ENCODE data around the gene NUP214. TPM values are rescaled to one million over a fixed set of nuclear protein-coding genes. Genes with fewer than 3 reads are reported as not detected.

The NUP214 gene
- total RNA-seq, 1 experiment from 2014 or later: 34.9 TPM

DNA sequence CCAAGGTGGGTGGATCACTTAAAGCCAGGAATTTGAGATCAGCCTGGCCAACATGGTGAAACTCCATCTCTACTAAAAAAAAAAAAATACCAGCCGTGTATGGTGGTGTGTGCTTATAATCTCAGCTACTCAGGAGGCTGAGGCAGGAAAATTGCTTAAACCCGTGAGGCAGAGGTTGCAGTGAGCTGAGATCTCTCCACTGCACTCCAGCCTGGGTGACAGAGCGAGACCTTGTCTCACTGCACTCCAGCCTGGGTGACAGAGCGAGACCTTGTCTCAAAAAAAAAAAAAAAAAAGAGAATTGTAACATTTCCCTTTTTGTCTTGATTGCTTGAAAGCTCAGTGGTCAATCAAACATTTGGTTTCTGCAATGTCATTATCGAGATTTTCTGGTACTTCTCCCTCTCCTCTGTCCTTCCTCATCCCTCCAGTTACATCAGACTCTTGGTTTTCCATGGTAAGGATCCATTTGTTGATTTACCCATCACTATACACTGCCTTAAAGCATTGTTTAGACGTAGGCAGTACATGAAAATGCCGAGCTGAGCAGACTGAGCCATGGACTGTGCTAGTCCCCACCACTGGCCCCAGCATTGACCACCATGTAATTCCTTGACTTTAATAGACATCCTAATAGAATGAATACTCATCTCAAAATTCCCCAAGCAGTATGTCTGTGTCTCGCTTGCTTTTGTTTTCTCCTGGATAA lies 40.6 kb upstream of the NUP214 start:
- POLR2A ChIA-PET: interaction anchor here (0.6 kb wide), 2 partner anchors 50 to 57 kb away, joined by 3 to 4 read pairs; no protein-coding TSS in a partner anchor
- BruUV-seq (replicated peaks): no TSS peak
- no peak for ATAC-seq
- Histone ChIP-seq H3K4me1 (ENCODE audit: control insufficient read depth, insufficient read depth, low read length) (peaks cover 4% of the 10 kb centered on the region), H3K27ac (ENCODE audit: low read length) (no peak overlapping the region), H3K27me3 (ENCODE audit: control insufficient read depth, insufficient read depth, low read length) (no peaks in the 10 kb centered on the region), H3K36me3 (ENCODE audit: control insufficient read depth, insufficient read depth, low read length) (no peaks in the 10 kb centered on the region), H3K9me3 (ENCODE audit: control insufficient read depth, insufficient read depth, low read depth, low read length) (no peaks in the 10 kb centered on the region), H3K4me3 (ENCODE audit: low read depth in 2 of 2, low read length in 2 of 2) (no peak overlapping the region)
- DNase-seq (ENCODE audit: low read depth, low spot score): no peak
- intact Hi-C loops (cut with micrococcal nuclease; ENCODE audit: unreplicated experiment): no loop called here
- CTCF ChIA-PET: interaction anchor here (0.6 kb wide), 1 partner anchor 28 kb away, joined by 4 read pairs; no protein-coding TSS in a partner anchor
- in situ Hi-C loops (cut with HindIII; ENCODE audit: low pct_unique_long_range_greater_than_20kb, low sequenced_read_pairs): no loop called here
- TF ChIP-seq, protein P1, sequence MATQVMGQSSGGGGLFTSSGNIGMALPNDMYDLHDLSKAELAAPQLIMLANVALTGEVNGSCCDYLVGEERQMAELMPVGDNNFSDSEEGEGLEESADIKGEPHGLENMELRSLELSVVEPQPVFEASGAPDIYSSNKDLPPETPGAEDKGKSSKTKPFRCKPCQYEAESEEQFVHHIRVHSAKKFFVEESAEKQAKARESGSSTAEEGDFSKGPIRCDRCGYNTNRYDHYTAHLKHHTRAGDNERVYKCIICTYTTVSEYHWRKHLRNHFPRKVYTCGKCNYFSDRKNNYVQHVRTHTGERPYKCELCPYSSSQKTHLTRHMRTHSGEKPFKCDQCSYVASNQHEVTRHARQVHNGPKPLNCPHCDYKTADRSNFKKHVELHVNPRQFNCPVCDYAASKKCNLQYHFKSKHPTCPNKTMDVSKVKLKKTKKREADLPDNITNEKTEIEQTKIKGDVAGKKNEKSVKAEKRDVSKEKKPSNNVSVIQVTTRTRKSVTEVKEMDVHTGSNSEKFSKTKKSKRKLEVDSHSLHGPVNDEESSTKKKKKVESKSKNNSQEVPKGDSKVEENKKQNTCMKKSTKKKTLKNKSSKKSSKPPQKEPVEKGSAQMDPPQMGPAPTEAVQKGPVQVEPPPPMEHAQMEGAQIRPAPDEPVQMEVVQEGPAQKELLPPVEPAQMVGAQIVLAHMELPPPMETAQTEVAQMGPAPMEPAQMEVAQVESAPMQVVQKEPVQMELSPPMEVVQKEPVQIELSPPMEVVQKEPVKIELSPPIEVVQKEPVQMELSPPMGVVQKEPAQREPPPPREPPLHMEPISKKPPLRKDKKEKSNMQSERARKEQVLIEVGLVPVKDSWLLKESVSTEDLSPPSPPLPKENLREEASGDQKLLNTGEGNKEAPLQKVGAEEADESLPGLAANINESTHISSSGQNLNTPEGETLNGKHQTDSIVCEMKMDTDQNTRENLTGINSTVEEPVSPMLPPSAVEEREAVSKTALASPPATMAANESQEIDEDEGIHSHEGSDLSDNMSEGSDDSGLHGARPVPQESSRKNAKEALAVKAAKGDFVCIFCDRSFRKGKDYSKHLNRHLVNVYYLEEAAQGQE (IDR thresholded peaks at IDR 0.05; ENCODE audit: insufficient read depth in 1 of 2, low read depth in 2 of 2, low read length in 1 of 2): no peak
- TF ChIP-seq SIN3A (IDR thresholded peaks at IDR 0.05; ENCODE audit: borderline replicate concordance, insufficient read depth, low read depth, low read length) (no peak), TCF7L2 (IDR thresholded peaks at IDR 0.05; ENCODE audit: low read depth, low read length) (no peak), POLR2AphosphoS5 (IDR thresholded peaks at IDR 0.05; ENCODE audit: low read depth, low read length) (no peak)
- TF ChIP-seq, protein P2, sequence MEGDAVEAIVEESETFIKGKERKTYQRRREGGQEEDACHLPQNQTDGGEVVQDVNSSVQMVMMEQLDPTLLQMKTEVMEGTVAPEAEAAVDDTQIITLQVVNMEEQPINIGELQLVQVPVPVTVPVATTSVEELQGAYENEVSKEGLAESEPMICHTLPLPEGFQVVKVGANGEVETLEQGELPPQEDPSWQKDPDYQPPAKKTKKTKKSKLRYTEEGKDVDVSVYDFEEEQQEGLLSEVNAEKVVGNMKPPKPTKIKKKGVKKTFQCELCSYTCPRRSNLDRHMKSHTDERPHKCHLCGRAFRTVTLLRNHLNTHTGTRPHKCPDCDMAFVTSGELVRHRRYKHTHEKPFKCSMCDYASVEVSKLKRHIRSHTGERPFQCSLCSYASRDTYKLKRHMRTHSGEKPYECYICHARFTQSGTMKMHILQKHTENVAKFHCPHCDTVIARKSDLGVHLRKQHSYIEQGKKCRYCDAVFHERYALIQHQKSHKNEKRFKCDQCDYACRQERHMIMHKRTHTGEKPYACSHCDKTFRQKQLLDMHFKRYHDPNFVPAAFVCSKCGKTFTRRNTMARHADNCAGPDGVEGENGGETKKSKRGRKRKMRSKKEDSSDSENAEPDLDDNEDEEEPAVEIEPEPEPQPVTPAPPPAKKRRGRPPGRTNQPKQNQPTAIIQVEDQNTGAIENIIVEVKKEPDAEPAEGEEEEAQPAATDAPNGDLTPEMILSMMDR (IDR thresholded peaks at IDR 0.05): no peak

DNA sequence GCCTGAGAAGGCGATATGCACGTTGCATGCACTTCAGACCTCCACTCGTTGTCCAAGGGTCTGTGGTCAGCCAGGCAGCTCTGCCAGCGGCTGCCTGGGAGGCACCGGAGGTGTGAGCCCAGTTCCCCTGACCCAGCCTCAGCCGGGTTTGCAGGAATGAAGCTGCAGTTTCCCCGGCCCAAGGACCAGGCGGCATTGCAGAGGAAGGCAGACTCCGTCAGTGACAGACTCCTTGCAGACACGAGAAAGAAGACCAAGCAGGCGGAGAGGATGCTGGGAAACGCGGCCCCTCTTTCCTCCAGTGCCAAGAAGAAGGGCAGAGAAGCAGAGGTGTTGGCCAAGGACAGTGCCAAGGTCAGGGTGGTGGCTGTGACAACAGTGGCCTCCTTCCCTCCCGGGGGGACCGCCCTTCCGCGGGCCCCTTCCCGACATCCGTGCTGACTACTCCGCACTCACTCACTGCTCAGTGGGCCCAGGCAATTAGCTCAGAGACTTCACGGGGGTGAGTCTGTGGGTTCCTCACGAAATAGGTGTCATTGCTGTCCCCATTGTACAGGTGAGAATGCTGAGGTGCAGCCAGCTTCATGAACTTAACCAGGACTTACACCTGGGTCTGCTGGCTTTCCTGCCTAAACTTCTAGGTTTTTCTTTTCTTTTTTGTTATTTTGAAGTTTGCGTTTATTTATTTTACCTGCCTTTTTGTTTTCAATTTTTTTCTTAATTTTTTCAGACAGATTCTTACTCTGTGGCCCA lies 39.8 kb upstream of the NUP214 start:
- Histone ChIP-seq H3K4me1 (ENCODE audit: control insufficient read depth, insufficient read depth, low read length) (peaks cover 4% of the 10 kb centered on the region), H3K27me3 (ENCODE audit: control insufficient read depth, insufficient read depth, low read length) (no peaks in the 10 kb centered on the region), H3K36me3 (ENCODE audit: control insufficient read depth, insufficient read depth, low read length) (no peaks in the 10 kb centered on the region), H3K4me3 (ENCODE audit: low read depth in 2 of 2, low read length in 2 of 2) (no peak overlapping the region), H3K27ac (ENCODE audit: low read length) (no peak overlapping the region), H3K9me3 (ENCODE audit: control insufficient read depth, insufficient read depth, low read depth, low read length) (no peaks in the 10 kb centered on the region)
- ChIA-PET CTCF (interaction anchor here (0.6 kb wide), 1 partner anchor 29 kb away, joined by 4 read pairs; no protein-coding TSS in a partner anchor), POLR2A (interaction anchor here (0.6 kb wide), 1 partner anchor 57 kb away, joined by 4 read pairs; no protein-coding TSS in a partner anchor)
- TF ChIP-seq TCF7L2 (IDR thresholded peaks at IDR 0.05; ENCODE audit: low read depth, low read length) (no peak), SIN3A (IDR thresholded peaks at IDR 0.05; ENCODE audit: borderline replicate concordance, insufficient read depth, low read depth, low read length) (no peak), POLR2AphosphoS5 (IDR thresholded peaks at IDR 0.05; ENCODE audit: low read depth, low read length) (no peak)
- TF ChIP-seq, protein P1 (IDR thresholded peaks at IDR 0.05; ENCODE audit: insufficient read depth in 1 of 2, low read depth in 2 of 2, low read length in 1 of 2): no peak
- TF ChIP-seq, protein P2 (IDR thresholded peaks at IDR 0.05): no peak
- DNase-seq (ENCODE audit: low read depth, low spot score) (no peak), ATAC-seq (no peak)
- in situ Hi-C loops (cut with HindIII; ENCODE audit: low pct_unique_long_range_greater_than_20kb, low sequenced_read_pairs) (no loop called here), intact Hi-C loops (cut with micrococcal nuclease; ENCODE audit: unreplicated experiment) (no loop called here)
- BruUV-seq (replicated peaks): no TSS peak

Data from Panc1 (cell line).